Measurements from ENCODE around the gene BAZ1B. TPM values are rescaled to one million over a fixed set of nuclear protein-coding genes. Genes with fewer than 3 reads are reported as not detected.
"Not testable (repeated sequence)": the region's sequence is repeated elsewhere in the genome, so short reads cannot be mapped to it uniquely, and the experiment has no call there.

Gene BAZ1B, protein sequence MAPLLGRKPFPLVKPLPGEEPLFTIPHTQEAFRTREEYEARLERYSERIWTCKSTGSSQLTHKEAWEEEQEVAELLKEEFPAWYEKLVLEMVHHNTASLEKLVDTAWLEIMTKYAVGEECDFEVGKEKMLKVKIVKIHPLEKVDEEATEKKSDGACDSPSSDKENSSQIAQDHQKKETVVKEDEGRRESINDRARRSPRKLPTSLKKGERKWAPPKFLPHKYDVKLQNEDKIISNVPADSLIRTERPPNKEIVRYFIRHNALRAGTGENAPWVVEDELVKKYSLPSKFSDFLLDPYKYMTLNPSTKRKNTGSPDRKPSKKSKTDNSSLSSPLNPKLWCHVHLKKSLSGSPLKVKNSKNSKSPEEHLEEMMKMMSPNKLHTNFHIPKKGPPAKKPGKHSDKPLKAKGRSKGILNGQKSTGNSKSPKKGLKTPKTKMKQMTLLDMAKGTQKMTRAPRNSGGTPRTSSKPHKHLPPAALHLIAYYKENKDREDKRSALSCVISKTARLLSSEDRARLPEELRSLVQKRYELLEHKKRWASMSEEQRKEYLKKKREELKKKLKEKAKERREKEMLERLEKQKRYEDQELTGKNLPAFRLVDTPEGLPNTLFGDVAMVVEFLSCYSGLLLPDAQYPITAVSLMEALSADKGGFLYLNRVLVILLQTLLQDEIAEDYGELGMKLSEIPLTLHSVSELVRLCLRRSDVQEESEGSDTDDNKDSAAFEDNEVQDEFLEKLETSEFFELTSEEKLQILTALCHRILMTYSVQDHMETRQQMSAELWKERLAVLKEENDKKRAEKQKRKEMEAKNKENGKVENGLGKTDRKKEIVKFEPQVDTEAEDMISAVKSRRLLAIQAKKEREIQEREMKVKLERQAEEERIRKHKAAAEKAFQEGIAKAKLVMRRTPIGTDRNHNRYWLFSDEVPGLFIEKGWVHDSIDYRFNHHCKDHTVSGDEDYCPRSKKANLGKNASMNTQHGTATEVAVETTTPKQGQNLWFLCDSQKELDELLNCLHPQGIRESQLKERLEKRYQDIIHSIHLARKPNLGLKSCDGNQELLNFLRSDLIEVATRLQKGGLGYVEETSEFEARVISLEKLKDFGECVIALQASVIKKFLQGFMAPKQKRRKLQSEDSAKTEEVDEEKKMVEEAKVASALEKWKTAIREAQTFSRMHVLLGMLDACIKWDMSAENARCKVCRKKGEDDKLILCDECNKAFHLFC (N-terminal part only)
- total RNA-seq (2014; rRNA removed; shearing (Covaris generic)): 72.0 and 81.9 TPM in 2 replicates
- 38.7 and 54.0 TPM in 2 replicates for polyA plus RNA-seq (2014; cell fraction: nucleus; rRNA removed)

DNA sequence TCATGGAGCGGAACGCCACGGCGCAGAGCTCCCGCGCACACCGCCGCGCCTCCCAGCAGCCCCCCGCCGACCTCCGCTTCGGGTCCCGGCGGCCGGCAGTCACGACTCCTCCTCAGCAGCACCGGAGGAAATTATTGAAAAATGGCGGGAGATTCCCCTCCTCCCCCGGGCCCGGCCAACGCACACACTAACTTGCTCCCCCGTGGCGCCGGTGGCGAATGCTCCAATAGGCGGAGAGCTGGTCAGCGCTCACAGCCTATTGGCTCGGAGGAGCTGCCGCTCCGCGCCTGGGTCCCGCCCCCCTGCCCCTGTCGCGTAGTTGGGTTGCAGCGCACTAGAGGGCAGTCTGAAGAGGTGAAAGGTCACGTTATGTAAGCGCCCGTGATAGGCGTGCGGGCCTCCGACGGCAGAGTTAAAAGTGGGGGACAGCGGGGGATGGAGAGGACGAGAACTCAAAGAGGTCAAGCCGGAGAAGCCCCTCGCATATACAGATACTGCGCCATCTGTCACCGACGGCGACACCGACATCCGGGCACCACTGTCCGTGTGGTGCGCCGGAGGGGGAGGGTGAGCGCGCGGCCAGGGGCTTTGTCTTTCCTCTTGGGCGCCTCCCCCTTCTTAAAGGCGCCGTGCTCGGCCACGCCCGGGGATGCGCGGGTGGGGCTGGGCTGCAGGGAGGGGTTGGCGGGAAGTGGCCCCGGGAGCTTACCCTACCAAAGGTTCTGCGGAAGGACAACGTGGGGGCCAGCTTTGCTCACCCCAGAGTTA is at the start of gene BAZ1B:
BAZ1B (minus strand) TSS at position 189 of the 768 bp plus-strand sequence. CDS start 360 bp downstream, outside the sequence.
- peak; percentile 98 for DNase-seq (ENCODE audit: extremely low read depth, low read depth)

DNA sequence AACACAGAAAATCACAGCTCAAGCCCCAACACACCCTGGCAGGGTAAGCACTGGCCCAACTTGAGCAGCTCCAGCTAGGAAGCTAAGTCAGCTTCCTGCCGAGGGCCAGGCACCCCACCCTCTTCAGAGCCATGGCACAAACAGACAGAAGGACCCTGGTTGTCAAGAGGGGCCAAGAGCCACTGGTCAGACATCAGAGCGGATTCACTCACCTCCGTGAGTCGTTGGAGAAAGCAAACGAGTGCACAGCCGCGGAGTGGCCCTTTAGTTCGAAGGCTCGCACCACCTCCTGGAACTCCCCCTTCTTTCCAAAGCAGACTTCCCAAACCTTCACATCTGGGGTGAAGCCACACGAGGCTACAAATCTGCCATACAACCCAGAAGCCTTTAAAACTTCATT is 48.9 kb upstream of the BAZ1B start:
- no peak for DNase-seq (ENCODE audit: extremely low read depth, low read depth)

DNA sequence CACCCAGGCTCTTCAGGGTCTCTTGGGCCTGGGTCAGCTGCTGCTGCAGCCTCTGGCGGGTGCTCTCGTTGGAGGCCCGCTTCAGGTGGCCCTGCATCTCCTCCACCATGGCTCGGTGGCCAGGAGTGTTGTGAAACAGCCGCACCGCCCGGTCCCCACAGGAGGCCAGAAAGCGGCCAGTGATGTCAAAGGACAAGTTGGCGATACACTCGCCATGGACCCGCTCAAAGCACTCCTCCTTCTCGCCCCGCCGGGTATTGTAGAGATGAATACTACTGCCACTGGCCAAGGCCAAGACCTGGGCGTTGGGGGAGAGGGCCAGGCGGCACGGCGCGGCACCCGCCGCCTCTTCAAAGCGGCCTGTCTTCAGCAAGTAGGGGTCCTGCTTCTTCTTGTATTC is 48.4 kb upstream of the BAZ1B start:
- no peak for DNase-seq (ENCODE audit: extremely low read depth, low read depth)

DNA sequence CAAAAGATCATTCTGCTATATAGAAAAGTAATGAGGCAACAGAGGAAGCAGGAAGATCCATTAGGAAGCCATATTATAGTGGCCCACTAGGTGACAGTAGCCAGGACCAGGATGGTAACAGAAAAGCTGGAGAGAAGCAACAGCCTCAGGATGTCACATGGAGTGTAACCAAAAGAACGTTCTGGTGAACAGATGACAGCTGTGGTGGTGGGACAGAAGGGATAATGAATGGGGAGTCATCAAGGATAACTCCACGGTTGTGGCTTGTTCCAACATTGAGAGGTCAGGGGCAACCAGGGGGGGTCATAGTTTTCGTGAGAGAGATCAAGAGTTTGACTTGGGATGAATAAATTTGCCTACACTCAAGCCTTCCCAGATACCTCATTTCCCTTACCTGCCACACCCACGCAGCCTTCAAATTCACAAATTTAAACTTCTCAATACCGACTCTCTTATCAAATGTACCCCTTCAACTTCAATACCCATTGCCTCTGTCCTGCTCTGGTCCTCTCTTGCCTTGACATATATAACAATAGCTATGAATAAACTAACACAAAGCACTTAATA is 47.0 kb upstream of the BAZ1B start:
- no peak for DNase-seq (ENCODE audit: extremely low read depth, low read depth)

DNA sequence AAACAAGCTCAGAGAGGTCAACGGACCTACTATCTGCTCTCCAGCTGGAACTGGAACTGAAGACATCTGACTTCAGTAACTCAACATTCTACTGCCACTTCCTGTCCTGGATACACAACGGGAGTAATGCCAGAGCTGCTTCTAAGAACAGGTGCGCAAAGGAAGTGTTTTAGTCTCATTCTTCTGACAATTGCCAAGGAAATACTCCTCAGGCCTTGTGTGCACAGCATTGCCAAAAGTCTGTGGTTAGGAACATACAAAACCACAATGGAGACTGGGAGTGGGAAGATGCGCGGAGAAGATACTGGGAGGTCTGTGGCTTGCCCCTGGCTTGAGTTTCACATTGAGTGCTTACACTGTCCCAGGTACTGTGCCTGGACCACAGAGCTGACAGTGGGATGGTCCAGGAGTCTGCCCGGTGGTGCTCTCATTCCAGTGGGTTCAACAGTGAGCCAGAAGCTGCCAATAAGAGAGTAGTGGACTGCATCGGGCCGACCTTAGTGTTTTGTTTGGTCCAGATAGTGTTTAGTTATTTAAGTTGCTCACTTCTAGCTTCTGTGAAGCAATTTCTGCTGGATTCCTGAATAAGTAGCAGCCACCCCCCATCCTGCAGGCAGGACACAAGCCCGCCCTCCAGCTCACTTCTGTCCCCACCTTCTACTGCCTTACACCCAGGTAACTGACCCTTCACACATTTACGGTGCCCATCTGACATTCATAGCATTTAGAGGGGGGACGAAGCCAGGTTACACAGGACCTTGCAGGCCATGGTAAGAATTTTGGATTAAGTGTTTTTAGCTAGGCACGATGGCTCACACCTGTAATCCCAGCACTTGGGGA is 46.0 kb upstream of the BAZ1B start:
- DNase-seq (ENCODE audit: extremely low read depth, low read depth): no peak

DNA sequence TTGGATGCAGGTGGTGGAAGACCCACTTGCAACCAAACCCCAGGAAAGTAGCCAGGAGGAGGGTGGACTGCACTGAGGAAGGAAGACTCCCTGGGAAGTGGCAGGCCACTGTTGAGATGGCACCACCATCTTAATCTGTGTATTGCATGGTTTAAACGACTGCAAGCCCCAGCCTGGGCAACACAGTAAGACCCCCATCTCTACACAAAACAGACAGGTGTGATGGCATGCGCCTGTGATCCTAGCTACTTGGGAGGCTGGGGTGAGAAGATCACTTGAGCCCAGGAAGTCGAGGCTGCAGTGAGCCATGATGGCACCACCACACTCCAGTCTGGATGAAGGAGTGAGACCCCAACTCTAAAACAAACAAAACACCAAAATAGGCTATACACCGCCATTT is 45.0 kb upstream of the BAZ1B start:
- no peak for DNase-seq (ENCODE audit: extremely low read depth, low read depth)

DNA sequence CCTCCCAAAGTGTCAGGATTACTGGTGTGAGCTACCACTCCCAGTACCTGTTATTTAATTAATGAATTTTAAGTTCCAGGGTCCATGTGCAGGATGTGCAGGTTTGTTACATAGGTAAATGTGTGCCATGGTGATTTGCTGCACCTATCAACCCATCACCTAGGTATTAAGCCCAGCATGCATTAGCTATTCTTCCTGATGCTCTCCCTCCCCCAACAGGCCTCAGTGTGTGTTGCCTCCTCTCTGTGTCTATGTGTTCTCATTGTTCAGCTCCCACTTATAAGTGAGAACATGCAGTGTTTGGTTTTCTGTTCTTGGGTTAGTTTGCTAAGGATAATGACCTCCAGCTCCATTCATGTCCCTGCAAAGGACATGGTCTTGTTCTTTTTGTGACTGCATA is 44.3 kb upstream of the BAZ1B start:
- not testable (repeated sequence) for DNase-seq (ENCODE audit: extremely low read depth, low read depth)

DNA sequence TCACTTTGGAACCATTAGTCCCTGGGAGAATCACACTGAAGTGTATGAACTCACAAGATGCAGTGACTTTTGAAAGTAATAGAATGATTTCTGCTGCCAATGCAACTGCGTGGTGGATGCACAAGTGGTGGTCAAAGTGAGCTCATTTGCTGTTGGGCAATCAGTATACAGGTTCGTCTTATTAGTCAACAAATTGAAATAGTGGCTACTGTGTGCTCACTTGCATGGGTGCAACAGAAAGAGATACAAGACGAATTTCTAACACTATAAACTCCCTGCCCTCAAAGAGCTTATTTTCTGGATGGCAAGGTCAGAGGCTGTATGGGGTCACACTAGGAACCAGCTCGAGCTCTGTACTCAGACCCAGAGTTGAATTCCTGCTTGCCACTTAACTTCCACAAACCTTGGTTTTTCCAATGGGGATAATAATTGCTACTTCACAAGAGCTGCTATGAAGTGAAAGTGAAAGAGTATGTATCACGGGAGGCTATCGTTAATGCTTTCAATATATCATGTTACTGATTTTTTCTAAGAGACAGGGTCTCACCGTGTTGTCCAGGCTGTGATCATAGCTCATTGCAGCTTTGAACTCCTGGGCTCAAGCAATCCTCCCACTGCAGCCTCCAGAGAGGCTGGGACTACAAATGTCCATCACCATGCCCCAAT is 43.7 kb upstream of the BAZ1B start:
- DNase-seq (ENCODE audit: extremely low read depth, low read depth): no peak

GRCh38 chr7:73560109-73560835 is 38.2 kb upstream of the BAZ1B start:
- DNase-seq (ENCODE audit: extremely low read depth, low read depth): peak; percentile 39

DNA sequence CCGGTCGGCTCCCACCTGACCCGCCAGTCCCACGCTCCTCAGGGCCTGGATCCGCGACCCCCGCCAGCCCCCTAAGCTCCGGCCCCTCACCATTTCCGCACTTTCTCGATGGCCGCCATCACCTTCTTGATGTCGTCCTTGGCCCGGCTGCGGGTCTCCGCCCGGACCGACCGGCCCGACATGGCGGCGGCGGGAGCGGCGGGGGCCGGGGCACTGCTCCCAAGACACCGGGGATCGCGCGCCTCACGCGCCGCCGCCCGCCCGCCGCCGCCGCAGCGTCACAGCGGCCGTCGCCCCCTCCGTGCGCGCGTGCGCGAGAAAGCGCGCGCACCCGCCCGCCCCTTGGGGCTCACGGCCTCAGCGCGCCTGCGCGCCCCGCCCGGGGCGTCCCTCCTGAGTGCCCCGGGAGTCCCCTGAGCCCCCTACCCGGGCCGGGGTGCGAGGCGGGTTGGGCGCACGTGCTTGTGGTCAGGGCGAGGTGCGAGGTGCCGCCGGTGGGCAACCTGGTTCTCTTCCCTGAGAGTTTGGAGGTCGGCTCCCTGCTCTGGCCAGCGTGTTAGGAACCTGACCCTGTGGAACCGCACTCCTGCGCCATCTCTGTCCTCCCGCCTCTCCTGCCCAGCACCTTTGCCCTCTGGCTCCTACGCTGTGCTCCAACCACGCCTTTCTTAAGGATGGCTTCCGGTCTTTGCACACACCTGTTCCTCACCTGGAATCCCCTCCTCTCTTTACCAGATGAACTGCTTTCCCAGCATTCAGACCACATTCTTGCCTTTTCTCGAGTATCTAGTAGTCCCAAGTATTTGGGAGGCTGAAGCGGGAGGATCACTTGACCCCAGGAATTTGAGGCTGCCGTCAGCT is 35.5 kb upstream of the BAZ1B start, which contains the start of gene BCL7B:
BCL7B (minus strand) TSS at position 294 of the 861 bp plus-strand sequence; CDS start at position 182, 112 bp downstream.
- DNase-seq (ENCODE audit: extremely low read depth, low read depth): peak; percentile 53

- DNase-seq (ENCODE audit: extremely low read depth, low read depth): peak; percentile 91
Observed at GRCh38 chr7:73557108-73557396, 35.0 kb upstream of the BAZ1B start.

- DNase-seq (ENCODE audit: extremely low read depth, low read depth): no peak
Observed at GRCh38 chr7:73556208-73557107, 34.4 kb upstream of the BAZ1B start.

- no peak for DNase-seq (ENCODE audit: extremely low read depth, low read depth)
Observed at GRCh38 chr7:73555411-73555982, 33.4 kb upstream of the BAZ1B start.

GRCh38 chr7:73550093-73550492 is 28.0 kb upstream of the BAZ1B start:
- not testable (repeated sequence) for DNase-seq (ENCODE audit: extremely low read depth, low read depth)

GRCh38 chr7:73549176-73549575 is 27.1 kb upstream of the BAZ1B start:
- DNase-seq (ENCODE audit: extremely low read depth, low read depth): no peak
